NCI-H2227 (cell line): Measurements from ENCODE around the gene MMD.
"Not testable (repeated sequence)": the region's sequence is repeated elsewhere in the genome, so short reads cannot be mapped to it uniquely, and the experiment has no call there.

Experiments used
- DNase-seq: peaks from one replicate; lab custom pipeline; 2025; ENCODE audit not compliant: unreplicated experiment; lab: John Stamatoyannopoulos, UW

The MMD gene

DNA sequence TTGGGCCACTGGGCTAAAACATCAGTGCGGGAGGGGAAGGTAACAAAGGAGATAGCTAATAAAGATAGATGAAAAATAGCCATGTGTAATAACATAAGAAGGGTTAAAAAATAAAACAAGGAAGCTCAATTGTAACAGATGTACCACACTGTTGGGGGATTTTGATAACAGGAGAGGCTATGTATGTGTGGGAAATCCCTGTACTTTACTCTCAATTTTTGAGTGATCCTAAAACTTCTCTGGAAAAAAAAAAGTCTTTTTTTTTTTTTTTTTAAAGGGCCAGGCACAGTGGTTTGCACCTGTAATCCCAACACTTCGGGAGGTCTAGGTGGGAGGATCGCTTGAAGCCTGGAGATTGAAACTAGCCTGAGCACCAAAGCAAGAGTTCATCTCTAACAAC lies 1.9 kb upstream of the MMD start:
- DNase-seq, result no peak

DNA sequence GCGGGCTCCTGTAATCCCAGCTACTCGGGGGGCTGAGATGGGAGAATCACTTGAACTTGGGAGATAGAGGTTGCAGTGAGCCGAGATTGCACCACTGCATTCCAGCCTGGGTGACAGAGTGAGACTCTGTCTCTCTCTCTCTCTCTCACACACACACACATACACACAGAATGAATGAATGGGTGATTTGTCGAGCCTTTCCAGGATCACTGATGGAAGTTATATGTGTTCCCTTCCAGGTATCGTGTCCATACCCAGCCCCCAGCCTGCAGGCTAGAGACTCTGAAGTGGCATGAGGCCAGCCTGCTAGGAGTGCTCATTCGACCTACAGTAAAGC lies 1.2 kb upstream of the MMD start:
- not testable (repeated sequence) for DNase-seq

DNA sequence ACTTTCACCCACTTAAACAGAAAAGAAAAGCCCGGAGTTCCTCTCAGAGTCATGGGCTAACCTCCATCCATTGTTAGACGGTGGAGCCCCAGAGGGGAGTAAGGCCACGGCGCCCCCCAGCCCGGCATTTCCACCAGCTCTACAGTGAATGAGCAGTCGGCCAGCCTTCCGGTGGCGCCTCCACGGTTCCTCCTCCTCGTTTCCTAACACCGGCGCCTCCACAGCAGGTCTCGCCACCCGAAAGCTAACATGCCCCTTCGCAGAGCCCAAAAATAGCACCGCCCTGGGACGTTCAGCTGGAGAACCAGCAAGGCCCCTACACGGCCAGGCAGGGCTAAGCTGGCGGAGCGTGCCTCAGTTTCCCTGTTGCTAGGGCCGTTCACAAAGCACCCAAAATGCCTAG lies 858 bp downstream of the MMD start:
- DNase-seq, result peak; percentile 15

DNA sequence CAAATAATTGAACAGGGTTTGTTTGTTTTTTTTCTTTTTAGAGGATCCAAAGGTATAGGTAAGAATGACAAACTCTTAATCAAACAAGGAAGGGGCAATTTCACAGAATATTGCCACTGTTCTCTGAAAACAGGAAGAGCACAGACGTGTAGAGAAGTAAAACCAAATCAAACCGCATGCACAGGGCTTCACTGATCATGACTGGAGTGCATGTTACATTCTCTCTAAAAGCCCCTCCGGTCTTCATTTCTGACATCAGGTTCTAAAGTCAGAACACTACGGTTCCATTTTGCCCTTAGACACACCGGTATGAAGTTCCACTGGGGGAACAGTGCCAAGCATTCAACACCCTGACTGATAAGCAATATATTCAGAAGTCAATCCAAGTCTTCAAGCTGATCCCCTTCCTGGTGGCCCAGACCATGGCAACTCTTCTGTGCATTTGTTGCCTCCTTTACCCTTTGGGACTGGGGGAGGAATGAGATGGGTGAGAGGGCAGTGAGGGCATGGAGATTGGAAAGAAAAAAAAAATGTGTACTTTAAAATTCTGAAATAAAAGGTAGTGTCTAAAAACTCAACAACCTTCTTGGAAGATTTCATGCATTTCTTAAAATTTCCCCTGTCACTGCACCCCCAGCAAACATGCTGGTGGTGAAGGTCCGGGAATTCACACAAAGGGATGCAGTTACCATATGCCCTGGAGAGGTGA lies 1.4 kb downstream of the MMD start:
- no peak for DNase-seq

DNA sequence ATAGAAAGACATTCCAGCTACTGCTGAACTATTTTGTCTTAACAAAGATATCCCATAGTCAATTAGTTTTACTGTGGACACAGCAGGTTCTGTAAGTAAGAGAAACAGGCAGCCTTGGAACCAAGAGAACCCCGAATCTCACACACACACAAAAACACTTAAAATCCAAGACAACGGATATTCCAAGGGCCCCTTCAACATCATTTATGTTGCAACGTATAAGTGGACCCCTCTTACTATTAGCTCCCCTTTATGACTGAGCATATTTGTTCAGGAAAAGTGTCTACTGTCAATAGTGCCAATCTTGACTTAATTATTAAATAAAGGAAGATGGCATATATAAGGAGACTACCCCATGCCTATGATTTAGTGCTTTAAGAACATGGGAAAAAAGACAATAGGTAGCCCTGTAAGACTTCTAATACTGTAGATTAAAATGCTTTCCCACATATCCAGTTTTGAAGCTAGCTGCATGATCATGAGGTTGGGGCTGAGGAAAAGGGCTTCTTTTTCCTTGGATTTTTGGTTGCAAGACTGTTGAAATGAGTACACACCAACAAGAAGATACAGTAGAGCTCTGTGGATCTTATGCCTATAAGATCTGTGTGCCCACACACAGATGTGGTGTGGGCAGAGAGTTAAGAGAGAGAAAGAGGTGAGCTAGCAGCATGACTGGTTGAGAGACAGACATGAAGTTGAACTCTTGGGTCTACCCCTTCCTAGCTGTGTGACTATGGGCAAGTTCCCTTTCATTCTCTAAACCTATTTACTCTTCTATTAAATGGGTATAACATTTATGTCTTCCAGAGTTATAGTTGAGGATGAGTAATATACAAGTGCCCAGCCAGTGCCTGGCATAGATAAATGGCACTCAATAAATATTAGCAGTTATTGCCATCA lies 3.0 kb downstream of the MMD start:
- DNase-seq, result no peak

DNA sequence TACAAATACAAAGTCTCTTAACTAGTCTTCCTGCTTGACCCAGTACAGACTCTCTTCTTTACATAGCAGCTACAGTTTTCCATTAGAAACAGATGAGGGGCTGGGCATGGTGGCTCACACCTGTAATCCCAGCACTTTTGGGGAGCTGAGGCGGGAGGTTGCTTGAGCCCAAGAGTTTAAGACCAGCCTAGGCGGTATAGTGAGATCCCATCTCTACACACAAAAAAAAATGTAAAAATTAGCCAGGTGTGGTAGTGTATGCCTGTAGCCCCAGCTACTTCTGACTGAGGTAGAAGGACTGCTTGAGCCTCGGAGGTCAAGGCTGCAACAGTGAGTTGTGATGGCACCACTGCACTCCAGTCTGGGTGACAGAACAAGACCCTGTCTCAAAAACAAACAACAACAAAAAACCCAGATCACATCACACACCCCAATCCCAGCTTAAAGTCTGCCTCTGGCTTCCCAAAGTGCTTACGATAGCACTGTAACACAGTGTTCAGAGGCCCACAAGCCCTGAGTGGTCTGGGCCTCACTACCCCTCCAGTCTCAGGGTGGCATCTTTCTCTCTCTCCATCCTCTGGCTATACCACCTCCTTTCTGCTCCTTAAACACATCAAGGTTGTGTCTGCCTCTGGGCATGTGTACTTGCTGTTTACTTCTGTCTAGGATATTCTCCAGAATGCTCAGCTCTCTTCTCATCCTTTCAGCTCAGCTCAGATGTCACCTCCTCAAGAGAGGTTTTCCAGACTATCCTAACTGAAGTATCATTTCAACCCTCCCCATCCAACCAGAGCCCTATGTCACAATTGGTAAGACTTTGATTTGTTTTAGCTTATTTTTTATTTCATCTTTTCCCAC lies 4.0 kb downstream of the MMD start:
- no peak for DNase-seq

DNA sequence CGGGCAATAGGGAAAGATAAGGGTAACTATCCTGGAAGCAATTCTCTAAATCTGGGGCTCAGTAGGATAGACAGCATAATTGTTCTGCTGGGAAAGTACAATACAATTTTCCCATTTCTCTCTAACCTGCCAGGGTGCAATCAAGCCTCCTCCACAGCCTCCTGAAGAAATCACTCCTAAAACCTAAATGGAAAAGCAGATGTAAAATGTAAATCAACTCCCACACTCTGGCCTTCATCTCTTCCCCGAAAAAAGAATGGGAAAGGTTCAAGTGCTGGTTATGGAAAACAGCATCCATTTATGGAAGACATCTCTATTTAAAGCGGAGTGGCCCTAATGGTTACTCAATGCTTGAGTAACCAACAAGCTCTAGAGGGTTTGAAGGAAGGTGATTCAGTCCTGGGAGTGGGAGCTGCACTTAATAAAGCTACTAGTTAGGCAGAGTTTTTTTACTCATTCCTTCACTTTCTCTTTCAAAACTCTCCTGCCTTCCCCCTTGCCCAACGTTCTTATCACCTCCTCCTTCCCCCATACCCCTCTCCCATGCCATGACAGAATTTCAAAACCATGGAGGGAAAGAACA lies 5.1 kb downstream of the MMD start:
- DNase-seq, result no peak

DNA sequence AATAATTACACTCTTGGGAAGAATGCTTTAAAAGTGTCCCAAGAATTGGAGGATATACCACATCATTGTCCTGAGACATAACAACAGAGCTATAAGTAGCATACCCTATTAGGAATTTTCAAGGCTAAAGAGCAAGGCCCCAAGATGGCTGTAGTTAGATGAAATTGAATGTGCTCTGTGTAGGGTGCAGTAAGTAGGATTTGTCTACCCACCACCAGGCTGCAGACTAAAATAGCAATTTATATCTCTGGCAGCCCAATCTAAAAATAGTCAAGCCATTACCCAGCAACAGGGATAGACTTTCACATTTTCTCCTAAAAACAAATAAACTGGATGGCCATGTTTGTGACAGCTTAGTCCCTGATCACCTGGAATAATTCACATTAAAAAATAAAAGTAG lies 5.6 kb downstream of the MMD start:
- DNase-seq, result no peak

DNA sequence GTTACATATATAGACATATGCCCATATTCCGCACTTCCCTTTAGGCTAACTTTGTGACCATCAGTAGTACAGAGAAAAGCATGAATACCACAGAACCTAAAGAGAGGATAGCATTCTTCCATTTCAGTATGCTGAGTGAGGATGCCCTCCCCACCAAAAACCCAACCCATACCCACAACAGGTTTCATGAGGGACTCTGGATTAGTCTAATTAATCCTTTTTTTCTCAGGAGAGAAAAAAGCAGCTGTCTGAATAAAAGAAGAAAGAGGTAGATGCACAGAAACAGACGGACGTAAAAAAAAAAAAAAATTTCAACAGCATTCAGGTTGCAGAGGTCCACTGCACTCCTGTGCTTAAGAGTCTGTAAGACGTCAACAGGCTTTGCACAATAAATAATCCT lies 6.7 kb downstream of the MMD start:
- DNase-seq, result no peak

DNA sequence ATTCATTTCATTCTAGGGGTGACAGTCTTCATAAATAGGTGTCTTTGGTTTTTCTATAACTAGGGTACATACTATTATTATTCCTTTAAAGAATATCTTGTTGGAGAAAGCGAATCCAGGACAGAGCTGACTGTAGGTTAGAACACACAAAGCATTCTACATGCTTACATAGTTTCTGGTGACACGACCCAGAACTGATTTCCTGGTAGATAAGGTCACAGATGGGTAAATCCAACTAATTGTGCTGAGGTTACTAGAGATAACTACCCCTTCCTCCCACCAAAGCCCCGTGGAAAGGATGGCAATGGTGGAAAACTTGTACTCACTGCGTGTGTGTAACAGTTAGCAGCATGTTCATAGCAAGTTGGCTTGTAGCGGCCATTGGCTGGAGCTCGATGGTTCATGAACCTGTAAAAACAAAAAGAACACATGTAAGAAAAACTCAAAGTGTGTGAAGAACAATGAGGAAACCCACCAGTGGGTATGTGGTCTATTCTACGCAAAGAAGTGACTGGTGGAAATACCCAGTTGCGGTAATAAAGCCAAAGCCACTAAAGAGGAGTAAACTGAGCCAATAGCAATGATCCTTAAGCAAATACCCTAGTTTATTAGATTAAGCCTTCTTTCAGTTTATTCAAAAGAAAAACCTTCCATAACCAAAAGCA lies 7.7 kb downstream of the MMD start:
- no peak for DNase-seq

DNA sequence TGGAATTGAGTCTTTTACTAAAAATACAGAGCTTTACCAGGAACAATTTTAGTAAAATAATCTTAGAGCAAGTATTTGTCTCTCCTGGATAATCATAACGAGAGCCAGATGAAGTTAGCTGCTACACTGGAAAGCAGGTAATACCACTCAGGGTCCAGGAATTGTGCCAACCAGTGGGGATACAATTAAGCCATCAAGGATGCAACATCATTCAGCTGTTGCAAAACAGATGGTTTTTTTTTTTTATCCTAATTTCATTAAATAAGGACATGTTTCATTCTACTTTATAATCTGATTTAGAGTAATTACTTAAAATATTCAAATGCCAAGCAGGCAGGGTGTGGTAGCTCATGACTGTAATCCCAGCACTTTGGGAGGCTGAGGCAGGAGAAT lies 10.2 kb downstream of the MMD start:
- no peak for DNase-seq

DNA sequence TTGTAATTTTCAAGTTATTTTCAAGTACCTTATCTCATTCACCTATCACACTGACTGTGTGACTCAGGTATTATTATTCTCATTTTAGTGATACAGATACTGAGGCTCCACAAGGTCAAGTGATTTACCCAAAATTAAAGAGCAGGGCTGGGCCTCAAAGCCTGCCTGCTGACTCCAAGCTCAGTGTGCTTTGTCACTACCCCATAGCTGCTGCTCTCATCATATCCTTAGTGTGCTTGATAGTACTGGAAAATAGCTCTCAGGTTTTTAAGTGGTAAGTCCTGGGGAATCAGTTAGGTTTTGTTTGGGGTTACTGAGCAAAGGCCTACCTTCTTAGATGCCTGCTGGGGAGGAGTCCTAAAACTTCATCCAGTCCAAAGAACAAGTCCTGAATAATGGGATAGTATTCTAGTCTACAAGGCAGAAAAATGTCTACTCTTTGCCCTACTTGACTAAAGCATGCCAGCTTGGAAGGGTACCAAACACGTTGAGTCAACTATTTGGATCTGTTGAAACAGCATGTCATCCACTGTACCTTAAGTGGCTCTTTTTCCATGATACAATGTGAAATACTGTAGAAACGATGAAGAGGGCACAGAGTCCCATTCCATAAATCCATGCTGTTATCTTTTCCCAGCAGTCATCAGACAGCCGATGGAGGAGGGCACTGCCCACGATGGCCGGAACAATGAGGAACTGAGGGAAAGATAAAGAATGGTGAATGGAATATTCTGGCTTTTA lies 10.7 kb downstream of the MMD start:
- no peak for DNase-seq

DNA sequence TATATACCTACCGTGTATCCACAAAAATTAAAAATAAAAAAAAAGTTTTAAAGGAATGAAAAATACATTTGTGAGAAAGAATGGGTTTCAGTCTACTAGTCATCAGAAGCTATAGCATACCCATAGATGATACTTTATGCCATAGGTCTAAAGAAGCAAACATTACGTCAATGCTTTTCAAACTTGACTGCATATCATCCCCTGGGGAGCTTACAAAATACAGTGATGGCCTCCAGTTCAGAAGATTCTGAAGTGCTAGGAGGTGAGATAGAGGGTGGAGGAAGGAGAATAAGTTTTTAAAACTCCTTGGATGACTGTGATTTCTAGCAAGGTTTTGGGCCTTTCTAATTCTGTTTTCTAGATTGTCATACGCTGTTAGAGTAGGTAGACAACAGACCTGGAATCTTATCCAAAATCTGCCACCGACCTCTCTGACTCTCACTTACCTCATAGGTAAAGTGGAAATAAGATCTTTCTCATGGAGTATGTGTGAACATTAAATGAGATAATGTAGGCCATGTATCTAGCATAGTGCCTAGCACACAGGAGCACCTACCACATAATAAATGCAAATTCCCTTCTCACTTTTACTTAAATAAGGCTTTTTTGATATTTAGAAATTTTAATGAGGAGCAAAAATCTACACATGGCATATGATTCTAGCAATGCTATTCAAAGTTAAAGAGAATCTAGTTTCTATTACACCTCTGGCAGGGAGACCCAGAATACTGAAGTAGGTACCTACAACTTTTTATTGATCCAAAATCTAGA lies 12.4 kb downstream of the MMD start:
- no peak for DNase-seq

DNA sequence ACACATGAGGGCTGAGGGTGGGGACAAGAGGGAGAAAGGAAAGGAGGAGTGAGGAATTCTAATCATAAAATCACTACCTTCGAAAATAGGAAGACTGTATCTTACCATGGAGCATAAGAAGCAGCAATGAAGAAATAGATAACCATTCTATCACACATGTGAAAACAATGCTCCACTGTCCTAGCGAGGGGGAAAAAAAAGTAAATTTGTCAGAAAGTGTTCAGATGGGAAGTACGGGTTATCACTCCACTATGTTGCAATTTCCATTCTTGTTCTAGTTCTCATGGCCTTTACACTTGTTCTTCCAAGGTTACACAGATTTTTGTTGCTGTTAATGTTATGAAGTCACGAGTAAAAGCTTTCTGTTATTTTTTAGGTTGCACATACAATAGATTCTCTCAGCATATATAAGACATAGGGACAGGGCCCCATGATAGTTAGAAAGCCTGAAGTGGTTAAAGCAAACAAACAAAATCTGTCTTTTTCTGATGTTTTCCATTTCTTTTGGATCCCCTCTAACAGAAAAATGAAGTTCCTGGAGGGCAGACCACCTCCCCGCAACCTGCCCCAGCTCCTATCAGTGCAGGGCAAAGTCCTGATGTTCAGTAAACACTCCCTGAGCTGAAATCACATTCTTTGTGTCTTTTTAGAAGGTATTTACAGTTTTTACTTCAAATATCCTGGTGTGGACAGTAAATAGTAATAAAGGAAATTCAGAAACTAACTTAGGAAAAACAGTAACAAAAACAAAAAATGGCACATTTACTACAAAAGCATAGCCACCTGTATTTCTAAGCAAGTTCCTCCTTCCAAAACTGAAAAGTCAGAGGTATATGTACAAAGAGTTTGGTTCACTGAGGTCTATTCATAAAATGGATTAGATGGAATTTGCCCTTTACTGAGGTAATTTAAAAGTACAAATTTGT lies 13.7 kb downstream of the MMD start:
- no peak for DNase-seq

DNA sequence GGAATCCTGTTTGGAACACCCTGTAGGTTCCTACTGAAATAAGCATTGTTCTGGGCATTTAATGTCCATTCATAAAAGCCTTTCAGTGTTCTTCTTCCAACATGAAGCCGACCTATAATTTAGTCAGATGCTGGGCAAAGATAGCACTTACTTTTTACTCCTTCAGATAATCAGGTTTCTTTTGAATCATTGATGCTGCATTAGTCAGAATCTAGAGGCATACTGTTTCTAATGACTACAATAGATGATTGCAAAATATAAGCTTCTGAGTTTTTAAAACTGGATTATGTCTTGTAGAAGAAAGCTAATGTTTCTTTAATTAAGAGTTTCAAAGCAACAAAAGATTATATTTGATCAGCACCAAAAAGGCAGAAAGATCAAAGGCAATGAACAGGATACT lies 16.0 kb downstream of the MMD start:
- peak; percentile 32 for DNase-seq

DNA sequence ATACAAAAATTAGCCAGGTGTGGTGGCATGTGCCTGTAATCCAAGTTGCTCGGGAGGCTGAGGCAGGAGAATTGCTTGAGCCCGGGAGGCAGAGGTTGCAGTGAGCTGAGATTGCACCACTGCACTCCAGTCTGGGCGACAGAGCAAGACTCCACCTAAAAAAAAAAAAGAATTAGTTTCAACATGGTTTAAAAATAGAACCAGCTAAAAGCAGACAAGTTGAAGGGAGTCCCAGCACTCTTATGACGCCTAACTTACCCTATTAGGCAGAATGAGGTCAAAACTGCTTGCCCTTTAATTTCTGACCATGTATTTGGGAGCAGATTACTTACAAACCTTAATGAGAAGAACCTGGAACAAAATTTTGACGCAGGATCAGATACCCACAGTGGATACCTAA lies 17.4 kb downstream of the MMD start:
- DNase-seq, result not testable (repeated sequence)

DNA sequence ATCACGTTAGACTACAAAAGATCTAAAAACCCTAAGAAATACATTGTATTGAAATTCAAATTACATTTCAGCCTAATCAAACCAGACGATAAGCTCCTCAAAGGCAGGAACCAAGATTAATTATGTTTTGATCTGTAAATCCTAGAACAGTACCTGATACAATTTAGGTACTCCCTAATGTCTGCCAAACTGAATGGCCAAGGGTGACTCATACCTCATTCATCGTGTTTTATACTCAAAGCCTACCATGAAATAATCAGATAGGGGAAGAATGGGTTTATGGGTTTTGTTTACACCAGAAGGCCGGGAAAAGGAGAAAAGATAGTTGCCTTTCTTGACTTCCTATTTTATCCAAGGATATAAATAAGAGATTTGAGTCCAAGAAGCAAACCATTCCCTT lies 19.3 kb downstream of the MMD start:
- DNase-seq, result no peak

DNA sequence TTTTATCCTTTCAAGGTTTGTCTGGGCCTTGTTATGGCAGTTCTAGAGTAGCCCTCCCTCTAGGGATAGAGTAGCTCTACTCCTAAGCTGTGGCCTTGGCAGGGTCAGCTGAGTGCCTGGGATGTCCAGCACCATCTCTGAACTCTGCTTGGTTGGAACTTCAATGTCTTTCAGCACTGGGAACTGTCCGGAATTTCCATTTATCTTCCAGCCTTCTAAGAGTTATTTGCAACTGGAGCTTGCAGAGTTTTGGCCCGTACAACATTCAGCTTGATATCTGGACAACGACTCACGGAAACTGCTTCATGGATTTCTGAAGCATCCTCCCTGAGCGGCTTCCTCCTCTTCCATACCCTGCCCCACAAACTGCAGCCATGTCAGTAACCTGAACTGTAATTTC lies 22.9 kb downstream of the MMD start:
- DNase-seq, result no peak
